ENCODE measurements around the gene TRAPPC2. TPM values are rescaled to one million over a fixed set of nuclear protein-coding genes. Genes with fewer than 3 reads are reported as not detected.

The TRAPPC2 gene
- total RNA-seq, 1 experiment from 2014 or later, result 11.9 TPM

GRCh38 chrX:13750204-13750603 is 15.8 kb upstream of the TRAPPC2 start:
- Histone ChIP-seq H3K4me2 (ENCODE audit: low read length) (no peak overlapping the region), H4K20me1 (ENCODE audit: insufficient read depth) (no peaks in the 10 kb centered on the region), H3K4me3 (replicated peaks in 1 of 2; ENCODE audit: low read depth in 1 of 2, low read length in 2 of 2) (no peak overlapping the region), H3K9me2 (ENCODE audit: insufficient read depth) (no peaks in the 10 kb centered on the region), H3K4me1 (ENCODE audit: control insufficient read depth in 1 of 2, insufficient read depth in 2 of 2, low read length in 2 of 2) (no peaks in the 10 kb centered on the region), H3K9ac (ENCODE audit: low read length) (no peak overlapping the region), H2AFZ (ENCODE audit: low read depth, low read length, poor library complexity, severe bottlenecking) (no peak overlapping the region), H3K27me3 (ENCODE audit: insufficient read depth, low read length) (no peaks in the 10 kb centered on the region), H3K27ac (ENCODE audit: low read depth, low read length) (no peak overlapping the region), H3K36me3 (ENCODE audit: control insufficient read depth in 1 of 2, insufficient read depth in 2 of 2, low read length in 2 of 2) (peaks cover 0 to 10% of the 10 kb centered on the region in 2 experiments; a peak in 2 of 4 replicates), H3K9me3 (ENCODE audit: control insufficient read depth in 1 of 2, insufficient read depth in 1 of 2, low read depth in 1 of 2, low read length in 2 of 2) (no peaks in the 10 kb centered on the region), H3K79me2 (ENCODE audit: insufficient read depth, low read length) (no peaks in the 10 kb centered on the region)
- DNase-seq (ENCODE audit: low read depth, low spot score) (peak; percentile 13), ATAC-seq (peak; percentile 72)
- POLR2A ChIA-PET, result interaction anchor here (1.1 kb wide), 1 partner anchor 279 kb away, joined by 3 read pairs; the partner anchor contains the start of gene GEMIN8
- CTCF ChIA-PET, result interaction anchor here (1.0 to 1.9 kb wide), 4 partner anchors 14 to 281 kb away, joined by 4 to 8 read pairs (median 4); partner anchors contain the start of genes OFD1 and TRAPPC2
- BruUV-seq (replicated peaks), result no TSS peak
- TF ChIP-seq CBX3 (IDR thresholded peaks at IDR 0.05; ENCODE audit: low read depth) (no peak), ZNF274 (IDR thresholded peaks at IDR 0.05; ENCODE audit: low read depth, low read length) (no peak), SIN3A (IDR thresholded peaks at IDR 0.05; ENCODE audit: low read depth) (no peak), ZFX (IDR thresholded peaks at IDR 0.05) (no peak), RAD21 (IDR thresholded peaks at IDR 0.05; ENCODE audit: low read depth) (peak; percentile 51), YY1 (IDR thresholded peaks at IDR 0.05; ENCODE audit: extremely low read depth, insufficient replicate concordance, low read depth, low read length) (no peak), CTCF (IDR thresholded peaks at IDR 0.05 in 2 of 3, conservative IDR thresholded peaks at IDR 0.05 in 1 of 3; ENCODE audit: borderline replicate concordance in 1 of 3, insufficient read depth in 1 of 3, low read depth in 2 of 3, low read length in 2 of 3) (peak; percentile 22 to 53 (median 48); a peak in 4 of 6 replicates), POLR2A (IDR thresholded peaks at IDR 0.05; ENCODE audit: borderline replicate concordance, extremely low read depth, insufficient read depth, insufficient read length) (no peak)
- RAD21 ChIA-PET (ENCODE audit: low non-redundant PET in 1 of 2, low total read pairs in 2 of 2, uncharacterized antibody in 2 of 2, unreplicated experiment in 2 of 2), result no interaction called here
- intact Hi-C loops (cut with micrococcal nuclease), result loop anchor here (1.0 kb wide), 1 partner anchor 282 kb away; no protein-coding TSS in a partner anchor
